OCI-LY7 (cell line): ENCODE results near the gene PWWP2B. TPM values are rescaled to one million over a fixed set of nuclear protein-coding genes. Genes with fewer than 3 reads are reported as not detected.

Source experiments
- BruUV-seq: library from RNA; stranded (reverse); fragments of 400-500 nt; replicated peaks from 2 replicates; lab custom pipeline; 2021; lab: Mats Ljungman, UMichigan
- CTCF ChIA-PET: fragments of 300-600 bp; sonication (Branson Sonifier 250); formaldehyde crosslinking; loops from one replicate; lab custom pipeline; 2022; ENCODE audit warnings: antibody characterized with exemption; ENCODE audit not compliant: unreplicated experiment; lab: Charles Lee
- POLR2A ChIA-PET: fragments of 300-600 bp; sonication (Branson Sonifier 250); formaldehyde crosslinking; loops from one replicate; lab custom pipeline; 2022; ENCODE audit warnings: antibody characterized with exemption; lab: Charles Lee
- DNase-seq: peaks from one replicate; pipeline ENCODE4 v3.0.0-alpha.2; 2015; ENCODE audit warnings: low spot score
- H2AFZ ChIP-seq: fragments of 200-600 bp; sonication (generic), shearing (Covaris generic); 2 replicates; pipeline ENCODE4 v1.6.1; 2014; ENCODE audit warnings: mild to moderate bottlenecking, antibody characterized with exemption, low read length, moderate library complexity
- H3K27ac ChIP-seq: fragments of 200-600 bp; sonication (generic); 2 replicates; pipeline ENCODE4 v1.5.1; 2014; ENCODE audit warnings: mixed run types, low read depth, mild to moderate bottlenecking, moderate library complexity, low read length, inconsistent platforms; ENCODE audit not compliant: poor library complexity, severe bottlenecking
- H3K36me3 ChIP-seq: fragments of 200-600 bp; sonication (generic); 2 replicates; pipeline ENCODE4 v1.6.1; 2014; ENCODE audit warnings: mild to moderate bottlenecking, antibody characterized with exemption, low read length, moderate library complexity, mixed read lengths; ENCODE audit not compliant: insufficient read depth
- H3K4me1 ChIP-seq: fragments of 200-600 bp; sonication (generic); 2 replicates; pipeline ENCODE4 v1.5.1; 2014; ENCODE audit warnings: mild to moderate bottlenecking, low read length; ENCODE audit not compliant: insufficient read depth, poor library complexity, severe bottlenecking
- H3K4me2 ChIP-seq: fragments of 200-600 bp; sonication (generic); 2 replicates; pipeline ENCODE4 v1.6.1; 2014; ENCODE audit warnings: mild to moderate bottlenecking, low read length
- H3K4me3 ChIP-seq: fragments of 200-600 bp; sonication (generic); 2 replicates; pipeline ENCODE4 v1.5.1; 2014; ENCODE audit warnings: mild to moderate bottlenecking, low read depth, low read length; ENCODE audit not compliant: poor library complexity, severe bottlenecking
- H3K79me2 ChIP-seq: fragments of 200-600 bp; sonication (generic); 2 replicates; pipeline ENCODE4 v1.6.1; 2016; ENCODE audit warnings: low read depth, mild to moderate bottlenecking, low read length, moderate library complexity, mixed read lengths; ENCODE audit not compliant: insufficient read depth
- H3K9me2 ChIP-seq: fragments of 200-600 bp; sonication (generic); 2 replicates; pipeline ENCODE4 v1.6.1; 2016; ENCODE audit warnings: mild to moderate bottlenecking, low read length, mixed read lengths; ENCODE audit not compliant: insufficient read depth
- H3K9me3 ChIP-seq: fragments of 200-600 bp; sonication (generic); 2 replicates; pipeline ENCODE4 v1.6.1; 2014; ENCODE audit warnings: mild to moderate bottlenecking, mixed run types, low read length, mixed read lengths
- H4K20me1 ChIP-seq: fragments of 200-600 bp; sonication (generic); 2 replicates; pipeline ENCODE4 v1.6.1; 2014; ENCODE audit warnings: mild to moderate bottlenecking, antibody characterized with exemption, low read length, moderate library complexity, mixed read lengths; ENCODE audit not compliant: insufficient read depth
- CTCF ChIP-seq: fragments of 200-600 bp; sonication (generic); conservative IDR thresholded peaks from 2 replicates; pipeline ENCODE4 v1.5.1; 2014; ENCODE audit warnings: mild to moderate bottlenecking, antibody characterized with exemption, low read length, moderate library complexity, mixed read lengths
- EZH2phosphoT487 ChIP-seq: fragments of 200-600 bp; sonication (generic); IDR thresholded peaks from 2 replicates; pipeline ENCODE4 v1.6.1; 2018; ENCODE audit warnings: low read depth, borderline replicate concordance, mild to moderate bottlenecking, mixed run types, antibody characterized with exemption, low read length, moderate library complexity, mixed read lengths
- intact Hi-C: fragments of 100-400 bp; cut with micrococcal nuclease; formaldehyde crosslinking; loops from one replicate; pipeline ENCODE4 v1.10.0; 2022; ENCODE audit not compliant: unreplicated experiment
- total RNA-seq, 2 experiments: library from RNA; depleted of rRNA in 1 of 2; stranded (reverse); fragments of >200 nt in 1 of 2; shearing (Covaris generic) in 1 of 2; gene quantifications; 2 replicates each; pipeline ENCODE4 v1.2.3, GENCODE V29; 2014 to 2022

The PWWP2B gene
- total RNA-seq, 2 experiments from 2014 or later: 5.9 to 10.6 TPM

GRCh38 chr10:132463333-132464255, 66.6 kb downstream of the PWWP2B start:
- H3K36me3 ChIP-seq: no peaks in the 10 kb centered on the region
- H4K20me1 ChIP-seq: no peaks in the 10 kb centered on the region
- no peaks in the 10 kb centered on the region for H3K9me2 ChIP-seq
- CTCF ChIA-PET: interaction anchor here (0.5 kb wide), 1 partner anchor 42 kb away, joined by 7 read pairs; no protein-coding TSS in a partner anchor
- BruUV-seq: no TSS peak
- no peak overlapping the region for H3K4me2 ChIP-seq
- TF ChIP-seq CTCF: peak; percentile 29; the same call in 1 of the 2 replicates
- TF ChIP-seq EZH2phosphoT487: no peak
- no peak overlapping the region for H3K4me3 ChIP-seq
- POLR2A ChIA-PET: interaction anchor here (0.5 to 0.7 kb wide), 2 partner anchors 170 to 315 kb away, joined by 3 read pairs; no protein-coding TSS in a partner anchor
- H2AFZ ChIP-seq: no peak overlapping the region
- H3K9me3 ChIP-seq: no peaks in the 10 kb centered on the region
- no peak overlapping the region for H3K27ac ChIP-seq
- intact Hi-C loops: no loop called here
- no peak for DNase-seq
- H3K4me1 ChIP-seq: no peaks in the 10 kb centered on the region
- H3K79me2 ChIP-seq: no peaks in the 10 kb centered on the region

- H3K27ac ChIP-seq: no peak overlapping the region
- no peak overlapping the region for H3K4me2 ChIP-seq
- H3K9me3 ChIP-seq: no peaks in the 10 kb centered on the region
- no peaks in the 10 kb centered on the region for H3K9me2 ChIP-seq
- TF ChIP-seq EZH2phosphoT487 (no peak), CTCF (no peak)
- no peaks in the 10 kb centered on the region for H4K20me1 ChIP-seq
- no peaks in the 10 kb centered on the region for H3K4me1 ChIP-seq
- CTCF ChIA-PET: no interaction called here
- no peak for DNase-seq
- H3K79me2 ChIP-seq: no peaks in the 10 kb centered on the region
- BruUV-seq: no TSS peak
- H3K36me3 ChIP-seq: no peaks in the 10 kb centered on the region
- intact Hi-C loops: no loop called here
- no peak overlapping the region for H2AFZ ChIP-seq
- H3K4me3 ChIP-seq: no peak overlapping the region
- POLR2A ChIA-PET: interaction anchor here (0.7 kb wide), 1 partner anchor 169 kb away, joined by 3 read pairs; no protein-coding TSS in a partner anchor
Measured at GRCh38 chr10:132464256-132465192, 67.5 kb downstream of the PWWP2B start.
